Choroid plexus epithelial cell (primary cell): ENCODE results near the gene PLCB2.

ENCODE experiments used
- DNase-seq: peaks from one replicate; pipeline ENCODE4 v3.0.0-alpha.2; 2010; ENCODE audit warnings: low read depth
- H3K4me3 ChIP-seq: 2 replicates; pipeline ENCODE4 v1.5.1; 2011; ENCODE audit warnings: low read depth, mild to moderate bottlenecking, control low read depth, low read length, moderate library complexity
- TF ChIP-seq, protein P1 (sequence below): conservative IDR thresholded peaks from 2 replicates; pipeline ENCODE4 v1.5.1; 2011; ENCODE audit warnings: low read depth, mild to moderate bottlenecking, control low read depth, inconsistent platforms, low read length, moderate library complexity

Gene PLCB2

DNA sequence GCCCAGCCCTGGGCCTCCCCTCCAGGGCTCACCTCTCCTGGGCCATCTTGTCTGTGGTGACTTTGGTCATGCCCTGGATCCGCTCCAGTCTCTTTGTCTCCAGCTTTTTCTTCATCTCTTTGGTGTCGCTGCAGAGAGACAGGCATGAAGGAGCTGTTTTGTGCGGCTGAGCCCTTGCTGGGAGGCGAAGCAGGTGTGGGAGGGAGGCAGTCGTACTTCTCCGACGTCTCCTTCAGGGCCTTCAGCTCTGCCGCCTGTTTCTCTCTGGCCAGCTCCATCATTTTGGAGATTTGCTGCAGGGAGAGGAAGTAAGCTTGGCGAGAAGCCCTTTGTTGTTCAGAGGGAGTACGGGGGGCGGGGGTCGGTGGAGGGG is 17.2 kb downstream of the PLCB2 start:
- TF ChIP-seq, protein P1, sequence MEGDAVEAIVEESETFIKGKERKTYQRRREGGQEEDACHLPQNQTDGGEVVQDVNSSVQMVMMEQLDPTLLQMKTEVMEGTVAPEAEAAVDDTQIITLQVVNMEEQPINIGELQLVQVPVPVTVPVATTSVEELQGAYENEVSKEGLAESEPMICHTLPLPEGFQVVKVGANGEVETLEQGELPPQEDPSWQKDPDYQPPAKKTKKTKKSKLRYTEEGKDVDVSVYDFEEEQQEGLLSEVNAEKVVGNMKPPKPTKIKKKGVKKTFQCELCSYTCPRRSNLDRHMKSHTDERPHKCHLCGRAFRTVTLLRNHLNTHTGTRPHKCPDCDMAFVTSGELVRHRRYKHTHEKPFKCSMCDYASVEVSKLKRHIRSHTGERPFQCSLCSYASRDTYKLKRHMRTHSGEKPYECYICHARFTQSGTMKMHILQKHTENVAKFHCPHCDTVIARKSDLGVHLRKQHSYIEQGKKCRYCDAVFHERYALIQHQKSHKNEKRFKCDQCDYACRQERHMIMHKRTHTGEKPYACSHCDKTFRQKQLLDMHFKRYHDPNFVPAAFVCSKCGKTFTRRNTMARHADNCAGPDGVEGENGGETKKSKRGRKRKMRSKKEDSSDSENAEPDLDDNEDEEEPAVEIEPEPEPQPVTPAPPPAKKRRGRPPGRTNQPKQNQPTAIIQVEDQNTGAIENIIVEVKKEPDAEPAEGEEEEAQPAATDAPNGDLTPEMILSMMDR = no peak
- H3K4me3 ChIP-seq = no peak overlapping the region
- DNase-seq = no peak

DNA sequence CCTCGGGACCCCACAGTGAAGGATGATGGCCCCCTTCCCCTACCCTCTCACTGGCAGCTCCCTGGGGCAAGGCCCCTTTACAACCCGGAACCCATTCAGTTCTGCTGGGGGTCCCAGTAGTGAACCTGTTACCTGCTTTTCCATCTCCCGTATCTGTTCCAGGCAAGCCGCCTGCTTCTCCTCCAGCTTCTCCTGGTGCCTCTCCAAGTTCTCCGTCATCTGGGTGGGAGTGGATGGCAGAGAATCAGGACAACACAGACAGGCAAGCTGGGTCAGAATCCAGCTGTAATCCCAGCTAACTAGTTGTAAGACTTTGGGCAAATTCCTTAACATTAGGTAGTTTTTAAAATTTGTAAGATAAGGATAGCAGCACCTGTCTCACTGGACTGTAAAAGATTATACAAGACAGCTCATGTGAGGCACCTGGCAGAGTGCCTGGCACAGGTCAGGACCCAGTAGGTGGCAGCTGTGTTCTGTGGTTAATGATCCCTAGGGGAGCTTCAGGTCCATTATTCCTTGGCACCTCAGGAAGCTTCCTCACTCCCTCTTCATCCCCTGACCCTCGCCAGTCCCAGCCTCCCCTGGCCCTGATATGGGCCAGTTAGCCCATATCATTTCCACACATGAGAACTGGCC is 18.5 kb downstream of the PLCB2 start:
- no peak overlapping the region for H3K4me3 ChIP-seq
- TF ChIP-seq, protein P1 = no peak
- DNase-seq = no peak

DNA sequence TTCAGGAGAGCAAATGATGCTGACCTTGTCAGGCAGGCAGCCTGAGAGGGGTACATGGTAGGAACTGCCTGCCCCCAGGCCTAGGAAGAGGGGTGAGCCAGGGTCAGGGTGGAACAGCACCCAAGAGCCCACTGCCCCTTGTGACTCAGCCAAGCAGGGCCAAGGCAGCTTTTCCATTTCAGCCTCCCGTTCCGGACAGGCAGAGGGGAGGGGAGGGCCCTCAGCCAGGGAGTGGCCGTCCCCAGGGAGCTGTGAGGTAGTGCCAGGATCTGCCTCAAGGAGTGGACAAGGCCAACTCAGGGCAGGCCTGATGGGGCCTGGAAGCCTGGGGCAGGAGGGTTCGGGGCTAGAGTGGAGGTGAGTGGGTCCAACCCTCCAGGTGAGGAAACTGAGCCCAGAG is 19.8 kb downstream of the PLCB2 start:
- TF ChIP-seq, protein P1 = no peak
- no peak overlapping the region for H3K4me3 ChIP-seq
- no peak for DNase-seq

- H3K4me3 ChIP-seq = no peak overlapping the region
- TF ChIP-seq, protein P1 = no peak
- no peak for DNase-seq
Measured at GRCh38 chr15:40287505-40287904, 20.2 kb downstream of the PLCB2 start.

GRCh38 chr15:40286794-40287193 is 20.9 kb downstream of the PLCB2 start:
- TF ChIP-seq, protein P1 = no peak
- H3K4me3 ChIP-seq = no peak overlapping the region
- DNase-seq = no peak

- DNase-seq = no peak
- no peak overlapping the region for H3K4me3 ChIP-seq
- TF ChIP-seq, protein P1 = no peak
Measured at GRCh38 chr15:40286061-40286532, 21.6 kb downstream of the PLCB2 start.

- TF ChIP-seq, protein P1 = no peak
- no peak for DNase-seq
- no peak overlapping the region for H3K4me3 ChIP-seq
Measured at GRCh38 chr15:40285554-40286011, 22.2 kb downstream of the PLCB2 start.
